Omental fat pad (tissue), 4 donors: ENCODE measurements around the gene TBC1D16. TPM values are rescaled to one million over a fixed set of nuclear protein-coding genes. Genes with fewer than 3 reads are reported as not detected.
A peak's percentile ranks its signal among the peaks of the same experiment; 100 is the strongest.

Experiments used
- ATAC-seq: fragments of 150-250 bp; one replicate; pipeline ENCODE4 v1.9.1; 2016; ENCODE audit warnings: mild to moderate bottlenecking, moderate library complexity; ENCODE audit not compliant: low FRiP score
- DNase-seq: peaks from one replicate; pipeline ENCODE4 v3.0.0-alpha.2; 2019; ENCODE audit warnings: low spot score
- CTCF ChIP-seq, 3 donors: fragments of 450-650 bp; IDR thresholded peaks; one replicate each; pipeline ENCODE4 v1.5.1; 2016 to 2017; ENCODE audit warnings: antibody characterized with exemption in 3 of 3, mild to moderate bottlenecking in 3 of 3, moderate library complexity in 2 of 3
- total RNA-seq, 4 donors: library from RNA; depleted of rRNA; stranded (reverse); fragments of >200 nt; gene quantifications; one replicate each; pipeline ENCODE4 v1.1.0, GENCODE V29; 2016

TBC1D16 gene
- total RNA-seq, 4 donors from 2014 or later: 46.1 to 97.9 (median 65.3) TPM

GRCh38 chr17:79936050-79936449, 99.6 kb downstream of the TBC1D16 start:
- no peak for TF ChIP-seq CTCF (IDR thresholded peaks at IDR 0.05)
- ATAC-seq: no peak
- DNase-seq: no peak

- ATAC-seq (no peak), DNase-seq (no peak)
- TF ChIP-seq CTCF (IDR thresholded peaks at IDR 0.05): no peak
Observed at GRCh38 chr17:79935197-79935885, 100.3 kb downstream of the TBC1D16 start.

- TF ChIP-seq CTCF (IDR thresholded peaks at IDR 0.05): no peak
- ATAC-seq: no peak
- no peak for DNase-seq
Observed at GRCh38 chr17:79934653-79934970, 101.1 kb downstream of the TBC1D16 start.

GRCh38 chr17:79933863-79934652, 101.6 kb downstream of the TBC1D16 start:
- no peak for DNase-seq
- ATAC-seq: peak; percentile 30
- TF ChIP-seq CTCF (IDR thresholded peaks at IDR 0.05): no peak

GRCh38 chr17:79932451-79933306, 103.0 kb downstream of the TBC1D16 start:
- DNase-seq (no peak), ATAC-seq (no peak)
- no peak for TF ChIP-seq CTCF (IDR thresholded peaks at IDR 0.05)

GRCh38 chr17:79931817-79932309, 103.8 kb downstream of the TBC1D16 start:
- ATAC-seq: no peak
- TF ChIP-seq CTCF (IDR thresholded peaks at IDR 0.05): no peak
- no peak for DNase-seq
